H1 (cell line): ENCODE measurements around the gene ROR1. TPM values are rescaled to one million over a fixed set of nuclear protein-coding genes. Genes with fewer than 3 reads are reported as not detected.
A peak's percentile ranks its signal among the peaks of the same experiment; 100 is the strongest.

Experiments used
- CTCF ChIA-PET: fragments of 300-600 bp; sonication (Branson Sonifier 250); formaldehyde crosslinking; loops from one replicate; lab custom pipeline; 2021; ENCODE audit not compliant: partially characterized antibody; lab: Charles Lee
- POLR2A ChIA-PET: fragments of 300-600 bp; sonication (Branson Sonifier 250); formaldehyde crosslinking; loops from one replicate; lab custom pipeline; 2021; ENCODE audit warnings: inconsistent platforms; ENCODE audit not compliant: partially characterized antibody; lab: Charles Lee
- DNase-seq, 2 experiments: peaks; one replicate each; pipeline versions ENCODE4 v3.0.0 to v3.0.0-alpha.2; 2010 to 2022; ENCODE audit warnings: low spot score in 2 of 2, low read depth in 1 of 2, mixed read lengths in 1 of 2
- FAIRE-seq: peaks from 2 replicates; lab custom pipeline; 2011; peaks lifted over from hg19 to GRCh38; lab: Jason Lieb, UNC
- H2AFZ ChIP-seq: 2 replicates; pipeline ENCODE4 v1.8.1; 2012; ENCODE audit warnings: low read length, inconsistent platforms
- H2AK5ac ChIP-seq: 2 replicates; pipeline ENCODE4 v1.6.1; 2013; ENCODE audit warnings: low read depth, low read length
- H2BK120ac ChIP-seq: replicated peaks from 2 replicates; pipeline ENCODE3; 2013; ENCODE audit warnings: low read depth, low read length, inconsistent platforms
- H2BK12ac ChIP-seq: 2 replicates; pipeline ENCODE4 v1.6.1; 2013; ENCODE audit warnings: low read depth, low read length
- H2BK15ac ChIP-seq: 2 replicates; pipeline ENCODE4 v1.6.1; 2013; ENCODE audit warnings: low read length
- H2BK20ac ChIP-seq: 2 replicates; pipeline ENCODE4 v1.6.1; 2013; ENCODE audit warnings: low read length
- H2BK5ac ChIP-seq: 2 replicates; pipeline ENCODE4 v1.6.1; 2013; ENCODE audit warnings: low read depth, low read length
- H3K14ac ChIP-seq: 2 replicates; pipeline ENCODE4 v1.6.1; 2013; ENCODE audit warnings: inconsistent platforms; ENCODE audit not compliant: insufficient read length
- H3K18ac ChIP-seq: 2 replicates; pipeline ENCODE4 v1.6.1; 2013; ENCODE audit warnings: low read length; ENCODE audit errors: extremely low read depth
- H3K23ac ChIP-seq: 2 replicates; pipeline ENCODE4 v1.6.1; 2013; ENCODE audit warnings: inconsistent platforms; ENCODE audit not compliant: insufficient read length
- H3K23me2 ChIP-seq: 2 replicates; pipeline ENCODE4 v1.6.1; 2013; ENCODE audit warnings: low read depth, low read length
- H3K27ac ChIP-seq: 2 replicates; pipeline ENCODE4 v1.6.1; 2011; ENCODE audit warnings: low read depth, low read length, inconsistent platforms
- H3K27me3 ChIP-seq, 4 experiments: replicated peaks in 1 of 4; 1 replicate in 1 of 4; 2 replicates in 3 of 4; pipeline versions ENCODE4 v1.6.1 to v1.8.1; 2011 to 2013; ENCODE audit warnings: low read length in 3 of 4, mild to moderate bottlenecking in 3 of 4, inconsistent platforms in 2 of 4, mixed read lengths in 2 of 4, moderate library complexity in 1 of 4; ENCODE audit not compliant: control insufficient read depth in 3 of 4, insufficient read depth in 3 of 4; ENCODE audit errors: extremely low read depth in 1 of 4
- H3K36me3 ChIP-seq, 4 experiments: 2 replicates each; pipeline versions ENCODE4 v1.6.1 to v1.8.1; 2011 to 2013; ENCODE audit warnings: mild to moderate bottlenecking in 4 of 4, low read length in 3 of 4, moderate library complexity in 2 of 4, control low read depth in 1 of 4, inconsistent platforms in 1 of 4; ENCODE audit not compliant: insufficient read depth in 4 of 4, control insufficient read depth in 2 of 4
- H3K4ac ChIP-seq: replicated peaks from 2 replicates; pipeline ENCODE3; 2013; ENCODE audit warnings: low read length, low read depth, mixed read lengths, inconsistent platforms; ENCODE audit not compliant: insufficient read length
- H3K4me1 ChIP-seq, 4 experiments: replicated peaks in 1 of 4; 1 replicate in 1 of 4; 2 replicates in 3 of 4; pipeline versions ENCODE4 v1.6.1 to v1.8.1; 2011 to 2013; ENCODE audit warnings: low read length in 3 of 4, inconsistent platforms in 2 of 4, mixed read lengths in 1 of 4; ENCODE audit not compliant: insufficient read depth in 4 of 4, control insufficient read depth in 3 of 4
- H3K4me2 ChIP-seq, 2 experiments: 2 replicates each; pipeline versions ENCODE4 v1.6.1 to v1.8.1; 2011 to 2013; ENCODE audit warnings: low read depth in 2 of 2, low read length in 2 of 2, control low read depth in 1 of 2, inconsistent platforms in 1 of 2, mild to moderate bottlenecking in 1 of 2; ENCODE audit not compliant: insufficient read depth in 1 of 2
- H3K4me3 ChIP-seq, 4 experiments: fragments of 200-600, 300-600 bp in 1 of 4; sonication (generic), shearing (Covaris generic), sonication (Bioruptor Twin) in 1 of 4; 2 replicates each; pipeline versions ENCODE4 v1.5.1 to v1.8.1; 2011 to 2016; ENCODE audit warnings: low read length in 4 of 4, low read depth in 3 of 4, control low read depth in 2 of 4, inconsistent platforms in 2 of 4, mild to moderate bottlenecking in 2 of 4, mixed read lengths in 1 of 4, moderate library complexity in 1 of 4; ENCODE audit not compliant: insufficient read depth in 2 of 4; ENCODE audit errors: extremely low read depth in 1 of 4
- H3K56ac ChIP-seq: replicated peaks from 2 replicates; pipeline ENCODE3; 2013; ENCODE audit warnings: low read depth, mild to moderate bottlenecking, mixed read lengths, low read length, inconsistent platforms; ENCODE audit not compliant: insufficient read length
- H3K79me1 ChIP-seq: 2 replicates; pipeline ENCODE4 v1.6.1; 2013; ENCODE audit warnings: low read depth, low read length, control low read depth
- H3K79me2 ChIP-seq, 2 experiments: 2 replicates each; pipeline versions ENCODE4 v1.6.1 to v1.8.1; 2012 to 2013; ENCODE audit warnings: low read length in 2 of 2, mild to moderate bottlenecking in 2 of 2, inconsistent platforms in 1 of 2; ENCODE audit not compliant: insufficient read depth in 2 of 2, control insufficient read depth in 1 of 2
- H3K9ac ChIP-seq, 4 experiments: replicated peaks in 1 of 4; 1 replicate in 1 of 4; 2 replicates in 3 of 4; pipeline versions ENCODE4 v1.6.1 to v1.8.1; 2011 to 2013; ENCODE audit warnings: low read depth in 3 of 4, low read length in 3 of 4, control low read depth in 2 of 4, mild to moderate bottlenecking in 2 of 4, moderate library complexity in 2 of 4, inconsistent platforms in 1 of 4; ENCODE audit errors: extremely low read depth in 1 of 4
- H3K9me3 ChIP-seq, 2 experiments: 2 replicates each; pipeline versions ENCODE4 v1.6.1 to v1.8.1; 2012 to 2013; ENCODE audit warnings: mild to moderate bottlenecking in 2 of 2, moderate library complexity in 2 of 2, control low read depth in 1 of 2, inconsistent platforms in 1 of 2, low read depth in 1 of 2, low read length in 1 of 2, mixed read lengths in 1 of 2; ENCODE audit not compliant: insufficient read depth in 2 of 2
- H4K20me1 ChIP-seq, 2 experiments: replicated peaks in 1 of 2; 2 replicates each; pipeline versions ENCODE3 to v1.8.1; 2011 to 2013; ENCODE audit warnings: inconsistent platforms in 2 of 2, low read length in 2 of 2, mild to moderate bottlenecking in 1 of 2; ENCODE audit not compliant: insufficient read depth in 2 of 2, control insufficient read depth in 1 of 2
- H4K5ac ChIP-seq: 2 replicates; pipeline ENCODE4 v1.6.1; 2013; ENCODE audit warnings: low read length, low read depth, mixed read lengths, inconsistent platforms; ENCODE audit not compliant: insufficient read length
- H4K8ac ChIP-seq: 2 replicates; pipeline ENCODE4 v1.8.0; 2013; ENCODE audit warnings: mild to moderate bottlenecking, moderate library complexity, low read length, inconsistent platforms; ENCODE audit not compliant: insufficient read depth; ENCODE audit errors: extremely low read depth
- H4K91ac ChIP-seq: replicated peaks from 2 replicates; pipeline ENCODE3; 2013; ENCODE audit warnings: low read length, mixed read lengths, inconsistent platforms; ENCODE audit not compliant: insufficient read length
- BACH1 ChIP-seq: IDR thresholded peaks from 2 replicates; pipeline ENCODE4 v1.6.1; 2012; ENCODE audit warnings: low read length, improper control_type of control experiment
- BRCA1 ChIP-seq: IDR thresholded peaks from 2 replicates; pipeline ENCODE4 v1.6.1; 2012; ENCODE audit warnings: low read depth, low read length, improper control_type of control experiment
- EGR1 ChIP-seq: IDR thresholded peaks from 2 replicates; pipeline ENCODE4 v1.6.1; 2011; ENCODE audit warnings: low read depth, low read length, borderline replicate concordance
- EP300 ChIP-seq, 2 experiments: IDR thresholded peaks; 1 replicate in 1 of 2; 2 replicates in 1 of 2; pipeline ENCODE4 v1.6.1; 2011 to 2012; ENCODE audit warnings: low read depth in 2 of 2, low read length in 2 of 2, mild to moderate bottlenecking in 2 of 2, borderline replicate concordance in 1 of 2, inconsistent platforms in 1 of 2, moderate library complexity in 1 of 2
- GTF2F1 ChIP-seq: IDR thresholded peaks from 2 replicates; pipeline ENCODE4 v1.6.1; 2012; ENCODE audit warnings: low read depth, low read length, improper control_type of control experiment, borderline replicate concordance
- JUN ChIP-seq: IDR thresholded peaks from 2 replicates; pipeline ENCODE4 v1.6.1; 2011; ENCODE audit warnings: low read depth, mild to moderate bottlenecking, improper control_type of control experiment, low read length
- MAFK ChIP-seq: IDR thresholded peaks from 2 replicates; pipeline ENCODE4 v1.6.1; 2012; ENCODE audit warnings: low read depth, mild to moderate bottlenecking, improper control_type of control experiment, low read length
- NRF1 ChIP-seq: IDR thresholded peaks from 2 replicates; pipeline ENCODE4 v1.6.1; 2011; ENCODE audit warnings: mild to moderate bottlenecking, low read depth, low read length, improper control_type of control experiment
- RBBP5 ChIP-seq: IDR thresholded peaks from 2 replicates; pipeline ENCODE4 v1.7.1; 2012; ENCODE audit warnings: low read depth, mild to moderate bottlenecking, inconsistent platforms, low read length, moderate library complexity, borderline replicate concordance
- RFX5 ChIP-seq: IDR thresholded peaks from 2 replicates; pipeline ENCODE4 v1.6.1; 2011; ENCODE audit warnings: low read depth, low read length, improper control_type of control experiment, borderline replicate concordance
- RXRA ChIP-seq: IDR thresholded peaks from 2 replicates; pipeline ENCODE4 v1.6.1; 2011; ENCODE audit warnings: low read depth, mild to moderate bottlenecking, low read length, moderate library complexity; ENCODE audit not compliant: insufficient read depth
- SAP30 ChIP-seq: fragments of 300-600 bp; sonication (generic); IDR thresholded peaks from 2 replicates; pipeline ENCODE4 v1.7.1; 2012; ENCODE audit warnings: low read length, moderate library complexity, mild to moderate bottlenecking, inconsistent platforms; ENCODE audit not compliant: insufficient read depth, insufficient replicate concordance
- TAF1 ChIP-seq: IDR thresholded peaks from 2 replicates; pipeline ENCODE4 v1.6.1; 2011; ENCODE audit warnings: mild to moderate bottlenecking, low read depth, low read length
- ZNF274 ChIP-seq: IDR thresholded peaks from 2 replicates; pipeline ENCODE4 v1.7.0; 2012; ENCODE audit warnings: low read length, borderline replicate concordance; ENCODE audit errors: extremely low read depth
- WGBS, 2 experiments: shearing (Covaris generic) in 1 of 2; methylation state at CpG; one replicate each; pipeline versions ENCODE4 v1.1.6 to v1.1.7; 2013 to 2015; ENCODE audit warnings: low lambda C conversion rate in 2 of 2, mixed read lengths in 2 of 2, inconsistent platforms in 1 of 2, low coverage in 1 of 2, missing lambda C conversion rate in 1 of 2; ENCODE audit not compliant: insufficient replicate concordance in 2 of 2, insufficient coverage in 1 of 2, insufficient read length in 1 of 2; ENCODE audit errors: extremely low coverage in 1 of 2, missing lambda C conversion rate in 1 of 2; 5-methylcytosine and 5-hydroxymethylcytosine counted together
- polyA plus RNA-seq, 7 experiments: library from polyadenylated mRNA; depleted of rRNA in 3 of 7; stranded (reverse) in 5 of 7; unstranded in 2 of 7; fragments of >200 nt in 5 of 7; fragments of 200-250 nt in 2 of 7; gene quantifications; 1 replicate in 5 of 7; 2 replicates in 1 of 7; 4 replicates in 1 of 7; pipeline versions ENCODE4 v1.2.1 to v1.2.3, GENCODE V29; 2011 to 2013; ENCODE audit warnings: missing spikeins in 2 of 7, mixed read lengths in 2 of 7
- total RNA-seq: library from RNA; stranded (reverse); fragmentation: NEBNext Ultra II Directional; extraction: Animal tissue kit (Norgen Biotek cat#: 25700); gene quantifications from 2 replicates; pipeline ENCODE4 v1.2.1, GENCODE V29; 2021

ROR1 gene
- total and polyA plus RNA-seq, 2 of the 8 experiments (the other 6 are each of a cell fraction or from before 2014, with no cell fraction given) = 33.6 to 73.6 TPM

DNA sequence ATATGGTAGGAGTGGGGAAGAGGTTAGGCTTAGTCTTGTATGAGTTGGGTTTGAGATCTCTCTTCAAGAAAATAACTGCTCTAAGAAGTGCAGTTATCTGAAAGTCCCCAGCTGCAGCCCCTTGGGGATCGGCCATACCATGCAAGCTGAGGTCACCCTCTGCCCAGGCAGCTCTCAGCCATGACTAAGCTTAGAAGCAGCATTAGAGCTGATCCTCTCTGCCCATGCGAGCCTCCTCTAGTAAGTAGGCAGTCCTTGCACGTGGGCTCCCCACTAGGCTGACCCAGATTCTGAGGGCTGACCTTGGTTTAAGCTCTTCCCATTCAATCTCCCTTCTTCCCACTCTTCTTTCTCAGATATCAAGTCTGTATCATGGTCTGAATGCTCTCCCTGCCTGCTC lies 308.6 kb downstream of the ROR1 start:
- Histone ChIP-seq H4K8ac (no peak overlapping the region), H3K4me2 (no peak overlapping the region), H3K14ac (no peak overlapping the region), H3K36me3 (no peaks in the 10 kb centered on the region), H2BK5ac (no peak overlapping the region), H2BK12ac (no peak overlapping the region), H3K79me1 (no peaks in the 10 kb centered on the region; the same call in 1 of the 2 replicates), H2AFZ (no peak overlapping the region), H2BK120ac (no peak overlapping the region), H3K4me3 (no peak overlapping the region), H2BK20ac (no peak overlapping the region), H3K27ac (no peak overlapping the region), H3K27me3 (no peaks in the 10 kb centered on the region), H3K9me3 (no peaks in the 10 kb centered on the region), H4K91ac (no peak overlapping the region), H2BK15ac (no peak overlapping the region), H3K23ac (no peak overlapping the region), H3K79me2 (peaks cover 0 to 11% of the 10 kb centered on the region in 2 experiments; a peak in 2 of 4 replicates), H2AK5ac (no peak overlapping the region), H3K18ac (no peak overlapping the region), H3K23me2 (no peaks in the 10 kb centered on the region), H3K4me1 (peaks cover 0 to under 1% (median 0%) of the 10 kb centered on the region in 4 experiments; a peak in 1 of 7 replicates), H3K9ac (no peak overlapping the region), H3K4ac (no peak overlapping the region), H4K5ac (no peak overlapping the region), H3K56ac (no peak overlapping the region), H4K20me1 (peaks cover under 1 to 6% of the 10 kb centered on the region in 2 experiments)
- WGBS, 2 experiments = 74% methylated on average over 3 of the region's 3 CpGs; no CpG with 5 or more reads in 1 of the 2 experiments
- POLR2A ChIA-PET = interaction anchor here (0.7 to 1.0 kb wide), 3 partner anchors 9 to 34 kb away, joined by 3 read pairs; no protein-coding TSS in a partner anchor
- CTCF ChIA-PET = interaction anchor here (0.6 to 2.1 kb wide), 3 partner anchors 19 to 66 kb away, joined by 3 to 12 read pairs (median 4); no protein-coding TSS in a partner anchor
- DNase-seq (peak in 1 of 2 experiments; percentile 10), FAIRE-seq (no peak)
- TF ChIP-seq TAF1 (no peak), GTF2F1 (no peak), RBBP5 (no peak), ZNF274 (no peak), EP300 (IDR thresholded peaks at IDR 0.05; ENCODE audit: borderline replicate concordance in 1 of 2, low read depth in 2 of 2, low read length in 2 of 2) (no peak), EGR1 (no peak), SAP30 (no peak), RFX5 (no peak), BRCA1 (no peak), RXRA (no peak), BACH1 (no peak), NRF1 (no peak), JUN (no peak), MAFK (no peak)
